HEK293 (cell line): ENCODE measurements around the gene LARGE1.
"Not testable (repeated sequence)": the region's sequence is repeated elsewhere in the genome, so short reads cannot be mapped to it uniquely, and the experiment has no call there.

Experiments
- CTCF ChIP-seq: fragments of 450-650 bp; formaldehyde crosslinking; IDR thresholded peaks from 2 replicates; pipeline ENCODE4 v1.5.1; 2016; ENCODE audit warnings: missing biosample characterization, missing genetic modification characterization
- PATZ1 ChIP-seq: fragments of 450-650 bp; formaldehyde crosslinking; IDR thresholded peaks from 2 replicates; pipeline ENCODE4 v1.5.1; 2016; ENCODE audit warnings: missing biosample characterization, missing genetic modification characterization
- REST ChIP-seq: fragments of 450-650 bp; formaldehyde crosslinking; IDR thresholded peaks from 2 replicates; pipeline ENCODE4 v1.5.1; 2016; ENCODE audit warnings: missing biosample characterization, missing genetic modification characterization
- SETDB1 ChIP-seq: IDR thresholded peaks from one replicate; pipeline ENCODE4 v1.6.1; 2017; ENCODE audit warnings: mild to moderate bottlenecking, low read length, moderate library complexity, mixed read lengths; ENCODE audit not compliant: insufficient read length
- SP2 ChIP-seq: fragments of 450-650 bp; formaldehyde crosslinking; IDR thresholded peaks from 2 replicates; pipeline ENCODE4 v1.5.1; 2016; ENCODE audit warnings: missing biosample characterization, missing genetic modification characterization
- TSHZ1 ChIP-seq: fragments of 450-650 bp; formaldehyde crosslinking; IDR thresholded peaks from 2 replicates; pipeline ENCODE4 v1.5.1; 2016; ENCODE audit warnings: missing biosample characterization, missing genetic modification characterization, borderline replicate concordance
- YY1 ChIP-seq: fragments of 450-650 bp; formaldehyde crosslinking; IDR thresholded peaks from 2 replicates; pipeline ENCODE4 v1.5.1; 2018; ENCODE audit warnings: missing biosample characterization, missing genetic modification characterization
- ZBTB17 ChIP-seq: fragments of 450-650 bp; formaldehyde crosslinking; IDR thresholded peaks from 2 replicates; pipeline ENCODE4 v1.5.1; 2016; ENCODE audit warnings: missing biosample characterization, missing genetic modification characterization
- ZNF146 ChIP-seq: fragments of 450-650 bp; formaldehyde crosslinking; IDR thresholded peaks from 2 replicates; pipeline ENCODE4 v1.5.1; 2016; ENCODE audit warnings: missing biosample characterization, missing genetic modification characterization
- ZNF23 ChIP-seq: fragments of 450-650 bp; formaldehyde crosslinking; IDR thresholded peaks from 2 replicates; pipeline ENCODE4 v1.5.1; 2016; ENCODE audit warnings: missing biosample characterization, missing genetic modification characterization, borderline replicate concordance
- ZNF274 ChIP-seq, 2 experiments: fragments of 200-500 bp in 1 of 2; fragments of 450-650 bp in 1 of 2; sonication (Bioruptor generic) in 1 of 2; formaldehyde crosslinking in 1 of 2; IDR thresholded peaks; 2 replicates each; pipeline versions ENCODE4 v1.5.1 to v1.6.1; 2014 to 2016; ENCODE audit warnings: borderline replicate concordance in 1 of 2, inconsistent platforms in 1 of 2, low read length in 1 of 2, missing biosample characterization in 1 of 2, missing genetic modification characterization in 1 of 2
- ZNF670 ChIP-seq: fragments of 450-650 bp; formaldehyde crosslinking; IDR thresholded peaks from 2 replicates; pipeline ENCODE4 v1.5.1; 2016; ENCODE audit warnings: missing biosample characterization, missing genetic modification characterization, low read depth
- ZNF830 ChIP-seq: fragments of 450-650 bp; IDR thresholded peaks from 2 replicates; pipeline ENCODE4 v1.5.0; 2018; ENCODE audit warnings: missing biosample characterization, missing genetic modification characterization, low read depth, mild to moderate bottlenecking, moderate library complexity
- ZSCAN5A ChIP-seq: fragments of 450-650 bp; formaldehyde crosslinking; IDR thresholded peaks from 2 replicates; pipeline ENCODE4 v1.5.1; 2016; ENCODE audit warnings: missing biosample characterization, missing genetic modification characterization

- TF ChIP-seq SP2 (tag by site-specific recombination); CTCF (tag by site-specific recombination); ZNF830 (tag by site-specific recombination); SETDB1; ZSCAN5A; ZBTB17 (tag by site-specific recombination); PATZ1 (tag by site-specific recombination); ZNF274 (IDR thresholded peaks at IDR 0.05; ENCODE audit: low read length); ZNF274 (tag by site-specific recombination; IDR thresholded peaks at IDR 0.05; ENCODE audit: borderline replicate concordance); ZNF23 (tag by site-specific recombination); ZNF670 (tag by site-specific recombination); ZNF146 (tag by site-specific recombination); REST; TSHZ1 (tag by site-specific recombination); YY1: not testable (repeated sequence)
Observed at GRCh38 chr22:33363256-33363655, 557.0 kb downstream of the LARGE1 start.
